HG03457 (cell line): Measurements from ENCODE around the gene OBP2B.
"Not testable (repeated sequence)": the region's sequence is repeated elsewhere in the genome, so short reads cannot be mapped to it uniquely, and the experiment has no call there.

Experiments
- ATAC-seq: cut with Tn5 transposase; IDR thresholded peaks from one replicate; pipeline ENCODE4 v1.9.1; 2021; ENCODE audit warnings: moderate number of reproducible peaks; ENCODE audit not compliant: unreplicated experiment

The OBP2B gene

DNA sequence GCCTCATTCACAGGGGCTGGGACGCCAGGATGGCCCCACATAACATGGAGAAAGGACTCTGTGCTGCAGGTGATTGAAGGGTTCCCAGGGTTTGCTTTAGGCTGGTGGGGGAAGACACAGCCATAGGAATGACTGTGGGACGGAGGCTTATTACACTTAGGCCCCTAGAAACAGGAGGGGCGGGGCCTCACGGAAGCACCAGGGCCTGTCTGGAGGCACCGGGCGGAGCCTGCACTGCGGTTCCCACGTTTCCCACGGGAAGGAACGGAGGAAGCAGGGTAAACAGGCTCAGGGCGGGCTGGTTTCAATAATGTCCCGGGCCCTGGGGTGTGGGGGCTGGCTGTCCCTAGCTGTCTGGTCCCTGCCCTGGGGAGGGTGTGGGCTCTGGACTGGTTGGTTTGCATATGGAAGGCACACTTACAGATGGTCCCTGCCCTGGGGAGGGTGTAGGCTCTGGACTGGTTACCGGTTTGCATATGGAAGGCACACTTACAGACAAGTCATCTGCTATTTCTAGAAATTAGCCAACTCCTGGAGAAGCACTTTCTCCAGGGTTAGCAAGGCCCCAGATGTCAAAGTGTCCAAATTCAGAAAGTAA, 14.2 kb upstream of the OBP2B start:
- not testable (repeated sequence) for ATAC-seq

- not testable (repeated sequence) for ATAC-seq
These were observed 12.9 kb upstream of the OBP2B start for GRCh38 chr9:133221994-133222393.

- no peak for ATAC-seq
These were observed 12.2 kb upstream of the OBP2B start for GRCh38 chr9:133221177-133221809.

GRCh38 chr9:133218049-133218975, 9.3 kb upstream of the OBP2B start:
- not testable (repeated sequence) for ATAC-seq

DNA sequence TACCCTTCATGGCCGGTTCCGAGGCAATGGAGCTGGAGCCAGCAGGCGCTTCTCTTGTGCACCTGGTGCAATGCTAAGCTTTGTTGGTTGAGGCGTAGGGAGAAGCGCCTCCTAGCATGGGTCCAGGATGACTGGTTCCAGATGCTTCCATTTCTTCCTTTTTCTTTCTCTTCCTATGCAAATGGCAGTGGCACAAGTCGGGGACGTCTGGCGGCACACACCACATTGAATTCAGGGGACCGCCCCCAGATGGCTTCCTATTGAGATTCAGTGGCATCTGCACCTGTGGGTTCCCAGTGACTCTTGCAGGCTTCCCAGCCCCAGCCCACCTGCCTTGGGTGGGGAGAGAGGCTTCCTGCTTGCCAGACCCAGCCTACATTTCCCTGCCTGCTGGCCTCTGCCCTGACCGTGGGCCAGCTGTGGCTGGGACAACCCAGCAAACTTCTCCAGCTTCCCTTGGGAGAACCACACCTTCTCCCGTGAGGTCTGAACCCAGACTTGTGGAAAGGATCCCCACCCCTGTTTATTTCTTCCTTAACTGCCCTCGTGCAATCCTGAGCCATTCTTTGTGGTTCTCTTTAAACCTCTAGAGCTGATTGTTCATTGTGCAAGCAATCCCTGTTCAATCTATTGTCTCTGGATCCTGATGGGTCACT, 8.4 kb upstream of the OBP2B start:
- not testable (repeated sequence) for ATAC-seq

GRCh38 chr9:133214276-133214675, 5.2 kb upstream of the OBP2B start:
- ATAC-seq, result not testable (repeated sequence)

GRCh38 chr9:133210609-133211008, 1.6 kb upstream of the OBP2B start:
- ATAC-seq, result no peak

- ATAC-seq, result no peak
These were observed 1.1 kb upstream of the OBP2B start for GRCh38 chr9:133210202-133210532.

GRCh38 chr9:133209327-133210201, 514 bp upstream of the OBP2B start:
- not testable (repeated sequence) for ATAC-seq

- not testable (repeated sequence) for ATAC-seq
These were observed 725 bp downstream of the OBP2B start for GRCh38 chr9:133208171-133208879.

- ATAC-seq, result no peak
These were observed 1.4 kb downstream of the OBP2B start for GRCh38 chr9:133207540-133208170.

DNA sequence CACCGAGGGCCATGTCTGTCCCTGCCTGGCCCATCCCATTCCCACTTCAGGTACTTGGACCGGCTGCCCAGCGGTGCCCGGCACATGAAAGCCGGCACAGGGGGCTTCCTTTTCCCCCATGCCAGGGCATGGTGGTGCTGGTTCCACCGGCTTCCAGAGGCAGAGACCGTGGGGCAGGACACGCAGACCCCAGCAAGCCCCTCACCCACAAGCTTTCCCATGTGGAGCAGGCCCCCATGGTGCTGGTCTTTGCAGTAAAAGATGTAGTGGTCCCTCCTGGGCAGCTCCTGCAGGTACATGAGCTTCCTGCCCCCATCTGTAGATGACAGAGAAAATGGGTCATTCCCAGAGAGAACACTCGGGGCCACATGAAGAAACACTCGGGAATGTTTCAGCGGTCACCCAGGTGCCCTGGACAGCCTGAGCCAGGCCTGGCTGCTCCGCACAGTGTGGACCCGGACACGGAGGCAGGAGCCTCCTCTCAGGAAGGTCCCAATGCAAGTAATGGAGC, 2.0 kb downstream of the OBP2B start:
- no peak for ATAC-seq

DNA sequence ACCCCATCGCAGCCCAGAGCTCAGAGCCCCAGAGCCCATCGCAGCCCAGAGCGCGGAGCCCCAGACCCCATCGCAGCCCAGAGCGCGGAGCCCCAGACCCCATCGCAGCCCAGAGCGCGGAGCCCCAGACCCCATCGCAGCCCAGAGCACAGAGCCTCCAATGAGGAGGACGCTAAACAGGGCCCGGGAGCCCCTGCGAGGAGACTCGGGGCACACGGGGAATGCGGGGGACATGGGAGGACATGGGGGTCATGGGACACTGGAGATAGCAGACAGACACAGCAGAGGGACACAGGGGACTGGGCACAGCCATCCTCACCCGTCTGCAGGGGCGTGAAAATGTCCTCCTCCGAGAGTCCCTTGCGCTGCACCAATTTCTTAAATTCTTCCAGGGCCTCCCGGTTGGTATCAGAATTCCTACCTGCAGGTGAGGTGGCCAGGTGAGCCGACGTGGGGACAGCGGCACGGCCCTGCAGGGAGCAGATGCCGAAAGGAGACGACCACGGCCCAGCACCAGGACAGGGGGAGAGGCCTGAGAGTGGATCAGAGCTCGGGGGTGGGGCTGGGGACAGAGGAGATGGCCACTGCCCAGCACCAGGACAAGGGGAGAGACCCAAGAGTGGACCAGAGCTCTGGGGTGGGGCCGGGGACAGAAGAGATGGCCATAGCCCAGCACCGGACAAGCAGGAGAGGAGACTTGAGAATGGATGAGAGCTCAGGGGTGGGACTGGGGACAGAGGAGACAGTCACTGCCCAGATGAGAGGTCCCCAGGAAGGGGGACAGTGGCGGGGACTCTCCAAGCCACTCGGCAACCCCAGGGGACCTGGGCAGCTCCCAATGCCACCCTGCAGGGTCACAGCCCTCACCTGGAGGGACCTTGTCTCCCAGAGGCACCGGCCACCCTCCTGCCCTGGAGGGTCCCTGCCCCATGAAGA, 2.8 kb downstream of the OBP2B start:
- ATAC-seq, result no peak

DNA sequence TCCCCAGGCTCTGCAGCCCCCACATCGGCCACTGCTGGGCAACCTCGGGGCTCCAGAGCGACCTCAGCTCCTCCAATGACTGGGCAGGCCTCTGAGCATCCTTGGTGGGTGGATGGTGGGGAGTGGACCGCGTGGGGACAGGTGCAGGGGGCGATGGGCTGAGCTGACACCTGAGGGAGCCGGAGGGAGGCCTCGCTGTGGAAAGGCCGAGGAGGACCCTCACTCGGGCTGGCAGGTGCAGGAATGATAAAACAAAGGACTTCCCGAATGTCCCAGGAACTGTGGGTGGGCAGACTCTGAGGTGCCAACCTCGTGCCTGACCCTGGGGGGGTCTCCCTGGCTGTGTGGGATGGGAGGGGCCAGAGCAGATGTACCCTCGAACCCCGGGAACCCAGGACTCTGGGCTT, 3.6 kb downstream of the OBP2B start:
- not testable (repeated sequence) for ATAC-seq

- ATAC-seq, result no peak
These were observed 4.1 kb downstream of the OBP2B start for GRCh38 chr9:133204993-133205336.

DNA sequence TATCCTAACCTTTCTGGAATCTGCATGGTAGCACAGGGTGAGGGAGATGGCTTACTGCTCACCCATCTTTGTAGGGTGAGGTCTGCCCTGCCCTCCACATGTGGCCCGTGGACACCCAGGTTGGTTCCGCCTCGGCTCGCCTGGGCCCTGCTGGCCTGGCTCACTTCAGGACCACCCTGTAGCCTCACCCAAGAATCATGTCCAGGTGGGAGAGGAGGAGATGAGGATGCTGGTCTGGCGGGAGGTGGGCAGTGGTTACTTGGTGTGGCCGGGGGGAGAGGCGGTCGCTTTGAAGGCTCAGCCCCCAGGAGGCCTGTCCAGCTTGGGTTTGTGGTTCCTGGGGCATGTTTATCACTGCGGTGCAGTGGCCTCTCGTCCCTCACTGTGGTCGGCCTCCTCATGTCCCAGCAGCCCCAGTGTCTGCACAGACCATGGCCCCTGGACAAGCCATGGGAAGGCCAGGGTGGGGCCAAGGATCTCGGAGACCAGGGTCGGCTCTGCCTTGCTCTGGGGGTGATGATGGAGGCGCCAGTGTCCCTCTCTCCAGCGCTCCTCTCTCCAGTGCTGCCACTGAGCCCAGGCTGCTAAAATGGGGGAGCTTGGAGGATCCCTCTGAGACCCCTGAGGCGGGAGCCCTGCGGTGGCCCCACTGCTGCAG, 4.6 kb downstream of the OBP2B start:
- ATAC-seq, result no peak

DNA sequence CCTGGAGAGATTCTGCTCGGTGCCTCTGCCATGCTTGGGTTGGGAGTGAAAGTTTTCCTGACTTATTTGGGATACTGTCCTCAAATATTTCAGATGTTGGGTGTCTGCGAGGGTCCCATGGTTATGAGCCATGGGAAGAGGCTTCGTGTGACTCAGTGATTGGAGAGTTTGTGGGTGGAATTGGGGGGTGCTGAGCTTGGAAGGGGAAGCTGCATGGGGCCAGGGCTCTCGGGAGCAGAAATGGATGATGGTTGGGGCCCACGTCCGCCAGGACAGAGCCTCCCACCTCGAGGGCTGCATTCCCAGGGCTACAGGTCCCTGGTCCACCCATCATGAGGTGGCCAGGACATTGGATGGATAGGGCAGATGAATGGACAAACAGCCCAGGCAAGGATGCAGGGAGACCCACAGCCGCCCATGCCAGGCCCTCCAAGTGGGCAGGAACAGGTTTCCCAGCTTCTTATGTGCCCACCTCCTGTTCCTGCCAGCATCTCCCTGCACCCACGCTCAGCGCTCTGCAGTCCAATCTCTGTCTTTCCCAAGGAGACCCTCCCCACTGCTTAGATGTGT, 5.5 kb downstream of the OBP2B start:
- ATAC-seq, result no peak
